ENCODE measurements around the gene INPP5D. TPM values are rescaled to one million over a fixed set of nuclear protein-coding genes. Genes with fewer than 3 reads are reported as not detected.

INPP5D gene
- total and polyA plus RNA-seq, 2 of the 13 experiments (the other 11 are each of a cell fraction or from before 2014, with no cell fraction given): 16.7 to 18.0 TPM

- H3K36me3 ChIP-seq (replicated peaks in 1 of 2; ENCODE audit: control insufficient read depth in 1 of 2, insufficient read depth in 2 of 2, low read length in 2 of 2): peaks cover 6 to 29% of the 10 kb centered on the region in 2 experiments; a peak in 4 of 5 replicates
- TF ChIP-seq ZNF598 (CRISPR knock-in tag; IDR thresholded peaks at IDR 0.05; ENCODE audit: borderline replicate concordance) (no peak), MNT (IDR thresholded peaks at IDR 0.05) (peak; percentile 51), ZSCAN22 (CRISPR knock-in tag; IDR thresholded peaks at IDR 0.05) (no peak), ZNF318 (CRISPR knock-in tag; IDR thresholded peaks at IDR 0.05) (no peak), PRDM15 (CRISPR knock-in tag; IDR thresholded peaks at IDR 0.05) (no peak), CREB1 (IDR thresholded peaks at IDR 0.05) (no peak), CREB1 (CRISPR knock-in tag; IDR thresholded peaks at IDR 0.05) (no peak), KDM3A (CRISPR knock-in tag; IDR thresholded peaks at IDR 0.05; ENCODE audit: low read depth) (no peak), AGO2 (optimal IDR thresholded peaks at IDR 0.05; ENCODE audit: low read depth, low read length) (peak; percentile 57), SMAD9 (CRISPR knock-in tag; IDR thresholded peaks at IDR 0.05) (no peak), ZNF879 (CRISPR knock-in tag; IDR thresholded peaks at IDR 0.05) (no peak), IRF2 (CRISPR knock-in tag; IDR thresholded peaks at IDR 0.05) (no peak)
These were observed 144.3 kb downstream of the INPP5D start for GRCh38 chr2:233204286-233204936.

More at GRCh38 chr2:233204286-233204936, 144.3 kb downstream of the INPP5D start:
- H3K27ac ChIP-seq (ENCODE audit: extremely low read length, insufficient read depth, low read length): no peak overlapping the region
- no peaks in the 10 kb centered on the region for H3K9me3 ChIP-seq (ENCODE audit: low read length)
- no peak for ATAC-seq
- peaks cover 16% of the 10 kb centered on the region for H3K4me1 ChIP-seq (ENCODE audit: insufficient read depth, low read length)
- DNase-seq (ENCODE audit: low spot score): no peak
- no peak overlapping the region for H3K9ac ChIP-seq (ENCODE audit: insufficient read depth, low read depth, low read length)
- BruUV-seq (replicated peaks): no TSS peak
- no peaks in the 10 kb centered on the region for H3K27me3 ChIP-seq (ENCODE audit: control insufficient read depth in 1 of 2, insufficient read depth in 2 of 2, low read length in 2 of 2)
- POLR2A ChIA-PET: no interaction called here
- no peak overlapping the region for H3K4me2 ChIP-seq (ENCODE audit: low read depth, low read length)
- intact Hi-C loops (cut with micrococcal nuclease; ENCODE audit: unreplicated experiment): no loop called here
- H2AFZ ChIP-seq (ENCODE audit: low read length): no peak overlapping the region
- H3K79me2 ChIP-seq (ENCODE audit: insufficient read depth, low read length): no peaks in the 10 kb centered on the region
- CTCF ChIA-PET (ENCODE audit: low intra/inter-chr PET ratio, low total read pairs): no interaction called here
- no peaks in the 10 kb centered on the region for H4K20me1 ChIP-seq (ENCODE audit: insufficient read depth, low read length)
- WGBS (ENCODE audit: low lambda C conversion rate): 95% methylated on average over 48 of the region's 50 CpGs
- in situ Hi-C loops (cut with HindIII; ENCODE audit: extremely low pct_ligation_motif_present, low pct_unique_long_range_greater_than_20kb): no loop called here
- FAIRE-seq: no peak
- H3K4me3 ChIP-seq (replicated peaks in 1 of 3; ENCODE audit: insufficient read depth in 1 of 3, low read depth in 2 of 3, low read length in 3 of 3): no peak overlapping the region
